ENCODE measurements around the gene PC.

Gene PC

GRCh38 chr11:66936311-66936711, 21.9 kb downstream of the PC start:
- ATAC-seq = no peak
- TF ChIP-seq CSRNP3 (CRISPR knock-in tag; IDR thresholded peaks at IDR 0.05) (no peak), ARNTL (CRISPR knock-in tag; IDR thresholded peaks at IDR 0.05; ENCODE audit: borderline replicate concordance, low read depth) (no peak), ISL1 (CRISPR knock-in tag; IDR thresholded peaks at IDR 0.05) (no peak), CSDC2 (CRISPR knock-in tag; IDR thresholded peaks at IDR 0.05) (no peak), SNAI2 (CRISPR knock-in tag; IDR thresholded peaks at IDR 0.05) (no peak), CREB5 (CRISPR knock-in tag; IDR thresholded peaks at IDR 0.05; ENCODE audit: low read depth) (no peak), TOX (CRISPR knock-in tag; IDR thresholded peaks at IDR 0.05; ENCODE audit: borderline replicate concordance) (no peak), ZNF8 (CRISPR knock-in tag; IDR thresholded peaks at IDR 0.05) (no peak), ZC3H10 (CRISPR knock-in tag; IDR thresholded peaks at IDR 0.05) (no peak), PPARA (CRISPR knock-in tag; IDR thresholded peaks at IDR 0.05; ENCODE audit: borderline replicate concordance) (no peak), ZFP3 (CRISPR knock-in tag; IDR thresholded peaks at IDR 0.05) (no peak), GLIS3 (CRISPR knock-in tag; IDR thresholded peaks at IDR 0.05) (no peak), ZNF70 (CRISPR knock-in tag; IDR thresholded peaks at IDR 0.05) (no peak), PATZ1 (CRISPR knock-in tag; IDR thresholded peaks at IDR 0.05; ENCODE audit: borderline replicate concordance) (no peak)

DNA sequence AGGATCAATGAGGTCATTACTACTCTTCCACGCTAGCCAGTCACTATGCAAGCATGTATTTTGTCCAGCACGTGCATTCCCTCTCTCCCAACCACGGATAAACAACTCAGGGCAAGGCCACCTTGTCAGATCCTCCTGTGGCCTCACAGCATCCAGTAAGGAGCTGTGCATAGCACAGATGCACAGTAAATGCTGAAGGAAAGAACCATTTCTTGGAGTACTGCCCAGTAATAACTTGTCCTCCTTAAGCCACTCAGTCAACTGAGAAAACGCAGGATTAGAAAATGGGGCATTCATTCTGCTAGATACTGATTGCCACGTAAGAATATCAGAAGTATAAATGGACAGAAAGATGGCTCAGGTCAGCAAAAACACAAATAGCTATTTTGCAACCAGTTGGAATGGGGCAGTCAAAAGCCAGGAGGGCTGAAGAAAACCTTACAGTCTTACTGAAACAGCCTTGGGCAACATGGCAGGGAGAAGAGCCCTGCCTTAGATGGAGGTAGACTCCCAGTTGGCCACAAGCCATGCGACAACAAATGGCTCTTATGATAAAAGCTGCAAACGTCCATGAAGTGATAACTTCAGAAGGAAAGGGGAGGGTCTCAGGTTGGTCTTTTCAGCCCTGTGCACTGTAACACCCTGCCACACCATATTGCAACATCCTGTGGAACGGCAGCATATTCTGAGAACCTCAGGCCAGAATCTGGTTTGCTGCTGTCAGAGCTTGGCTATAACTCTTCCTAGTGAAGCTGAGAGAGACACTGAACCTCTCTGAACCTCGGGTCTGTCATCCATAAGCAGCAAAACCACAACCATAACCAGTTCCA, 23.0 kb downstream of the PC start:
- no peak for TF ChIP-seq RARB (CRISPR knock-in tag; IDR thresholded peaks at IDR 0.05)
- no peak for TF ChIP-seq PATZ1 (CRISPR knock-in tag; IDR thresholded peaks at IDR 0.05; ENCODE audit: borderline replicate concordance)
- no peak for TF ChIP-seq CREB5 (CRISPR knock-in tag; IDR thresholded peaks at IDR 0.05; ENCODE audit: low read depth)
- no peak for TF ChIP-seq ARNTL (CRISPR knock-in tag; IDR thresholded peaks at IDR 0.05; ENCODE audit: borderline replicate concordance, low read depth)
- TF ChIP-seq PPARA (CRISPR knock-in tag; IDR thresholded peaks at IDR 0.05; ENCODE audit: borderline replicate concordance) = no peak
- no peak for TF ChIP-seq POU6F1 (CRISPR knock-in tag; IDR thresholded peaks at IDR 0.05; ENCODE audit: borderline replicate concordance, low read depth)
- no peak for TF ChIP-seq CSDC2 (CRISPR knock-in tag; IDR thresholded peaks at IDR 0.05)
- TF ChIP-seq ZNF70 (CRISPR knock-in tag; IDR thresholded peaks at IDR 0.05) = no peak
- no peak for TF ChIP-seq CSRNP3 (CRISPR knock-in tag; IDR thresholded peaks at IDR 0.05)
- no peak for TF ChIP-seq BACH2 (CRISPR knock-in tag; IDR thresholded peaks at IDR 0.05; ENCODE audit: borderline replicate concordance)
- TF ChIP-seq TOX (CRISPR knock-in tag; IDR thresholded peaks at IDR 0.05; ENCODE audit: borderline replicate concordance) = no peak
- TF ChIP-seq, protein P1, sequence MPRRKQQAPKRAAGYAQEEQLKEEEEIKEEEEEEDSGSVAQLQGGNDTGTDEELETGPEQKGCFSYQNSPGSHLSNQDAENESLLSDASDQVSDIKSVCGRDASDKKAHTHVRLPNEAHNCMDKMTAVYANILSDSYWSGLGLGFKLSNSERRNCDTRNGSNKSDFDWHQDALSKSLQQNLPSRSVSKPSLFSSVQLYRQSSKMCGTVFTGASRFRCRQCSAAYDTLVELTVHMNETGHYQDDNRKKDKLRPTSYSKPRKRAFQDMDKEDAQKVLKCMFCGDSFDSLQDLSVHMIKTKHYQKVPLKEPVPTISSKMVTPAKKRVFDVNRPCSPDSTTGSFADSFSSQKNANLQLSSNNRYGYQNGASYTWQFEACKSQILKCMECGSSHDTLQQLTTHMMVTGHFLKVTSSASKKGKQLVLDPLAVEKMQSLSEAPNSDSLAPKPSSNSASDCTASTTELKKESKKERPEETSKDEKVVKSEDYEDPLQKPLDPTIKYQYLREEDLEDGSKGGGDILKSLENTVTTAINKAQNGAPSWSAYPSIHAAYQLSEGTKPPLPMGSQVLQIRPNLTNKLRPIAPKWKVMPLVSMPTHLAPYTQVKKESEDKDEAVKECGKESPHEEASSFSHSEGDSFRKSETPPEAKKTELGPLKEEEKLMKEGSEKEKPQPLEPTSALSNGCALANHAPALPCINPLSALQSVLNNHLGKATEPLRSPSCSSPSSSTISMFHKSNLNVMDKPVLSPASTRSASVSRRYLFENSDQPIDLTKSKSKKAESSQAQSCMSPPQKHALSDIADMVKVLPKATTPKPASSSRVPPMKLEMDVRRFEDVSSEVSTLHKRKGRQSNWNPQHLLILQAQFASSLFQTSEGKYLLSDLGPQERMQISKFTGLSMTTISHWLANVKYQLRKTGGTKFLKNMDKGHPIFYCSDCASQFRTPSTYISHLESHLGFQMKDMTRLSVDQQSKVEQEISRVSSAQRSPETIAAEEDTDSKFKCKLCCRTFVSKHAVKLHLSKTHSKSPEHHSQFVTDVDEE (CRISPR knock-in tag; IDR thresholded peaks at IDR 0.05) = no peak
- no peak for TF ChIP-seq ESRRG (CRISPR knock-in tag; IDR thresholded peaks at IDR 0.05)
- TF ChIP-seq ZNF565 (CRISPR knock-in tag; conservative IDR thresholded peaks at IDR 0.05; ENCODE audit: low read depth) = no peak
- no peak for TF ChIP-seq ISL1 (CRISPR knock-in tag; IDR thresholded peaks at IDR 0.05)
- TF ChIP-seq ZFP30 (CRISPR knock-in tag; IDR thresholded peaks at IDR 0.05) = no peak
- TF ChIP-seq ZC3H10 (CRISPR knock-in tag; IDR thresholded peaks at IDR 0.05) = no peak
- no peak for TF ChIP-seq ZFP3 (CRISPR knock-in tag; IDR thresholded peaks at IDR 0.05)

More for the DNA sequence above, 23.0 kb downstream of the PC start:
- ATAC-seq = no peak
